ENCODE measurements around the gene CAMK2B.

Gene CAMK2B

DNA sequence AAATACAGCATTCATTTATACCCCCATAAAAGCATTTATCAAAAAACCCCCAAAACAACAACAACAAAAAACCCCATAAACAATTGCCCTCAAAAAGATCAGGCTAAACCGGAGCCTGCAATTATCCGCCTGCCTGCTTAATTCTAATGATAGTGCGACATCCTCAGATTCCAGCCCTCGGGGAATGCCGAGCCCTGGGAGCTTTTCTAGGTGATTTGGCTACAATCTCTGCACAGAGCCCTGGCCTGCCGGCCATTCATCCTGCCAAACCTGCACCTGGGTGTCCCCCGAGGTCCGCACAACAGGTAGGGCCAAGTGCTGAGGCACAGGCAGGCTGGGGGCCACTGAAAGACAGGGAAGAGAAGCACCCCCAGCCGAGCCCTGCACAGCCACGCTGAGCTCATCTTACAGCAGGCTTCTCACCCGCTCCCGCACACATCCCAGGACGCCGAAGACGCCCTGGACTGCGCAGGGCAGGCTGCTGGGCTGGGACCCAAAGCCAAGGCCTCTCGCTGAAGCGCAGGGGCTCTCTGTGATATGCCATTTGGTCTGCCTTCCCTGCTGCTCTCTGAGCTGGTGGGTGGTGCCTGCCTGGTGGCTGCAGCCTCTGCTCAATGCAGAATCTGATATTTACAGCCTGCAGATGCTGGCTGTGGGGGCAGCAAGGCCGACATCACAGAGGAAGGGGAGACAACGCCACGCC is 57.5 kb downstream of the CAMK2B start:
- no peak overlapping the region for H3K27ac ChIP-seq
- no peaks in the 10 kb centered on the region for H3K79me2 ChIP-seq (ENCODE audit: insufficient read depth, low read depth)
- TF ChIP-seq, protein P1, sequence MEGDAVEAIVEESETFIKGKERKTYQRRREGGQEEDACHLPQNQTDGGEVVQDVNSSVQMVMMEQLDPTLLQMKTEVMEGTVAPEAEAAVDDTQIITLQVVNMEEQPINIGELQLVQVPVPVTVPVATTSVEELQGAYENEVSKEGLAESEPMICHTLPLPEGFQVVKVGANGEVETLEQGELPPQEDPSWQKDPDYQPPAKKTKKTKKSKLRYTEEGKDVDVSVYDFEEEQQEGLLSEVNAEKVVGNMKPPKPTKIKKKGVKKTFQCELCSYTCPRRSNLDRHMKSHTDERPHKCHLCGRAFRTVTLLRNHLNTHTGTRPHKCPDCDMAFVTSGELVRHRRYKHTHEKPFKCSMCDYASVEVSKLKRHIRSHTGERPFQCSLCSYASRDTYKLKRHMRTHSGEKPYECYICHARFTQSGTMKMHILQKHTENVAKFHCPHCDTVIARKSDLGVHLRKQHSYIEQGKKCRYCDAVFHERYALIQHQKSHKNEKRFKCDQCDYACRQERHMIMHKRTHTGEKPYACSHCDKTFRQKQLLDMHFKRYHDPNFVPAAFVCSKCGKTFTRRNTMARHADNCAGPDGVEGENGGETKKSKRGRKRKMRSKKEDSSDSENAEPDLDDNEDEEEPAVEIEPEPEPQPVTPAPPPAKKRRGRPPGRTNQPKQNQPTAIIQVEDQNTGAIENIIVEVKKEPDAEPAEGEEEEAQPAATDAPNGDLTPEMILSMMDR (conservative IDR thresholded peaks at IDR 0.05; ENCODE audit: low read depth, low read length): no peak
- H3K9ac ChIP-seq: no peak overlapping the region
- no peaks in the 10 kb centered on the region for H4K20me1 ChIP-seq (ENCODE audit: insufficient read depth)
- H3K27me3 ChIP-seq (ENCODE audit: insufficient read depth, low read depth): peaks cover 38% of the 10 kb centered on the region; the same call in 1 of the 2 replicates
- H2AFZ ChIP-seq (ENCODE audit: low read depth): no peak overlapping the region
- H3K4me1 ChIP-seq (ENCODE audit: low read depth, poor library complexity, severe bottlenecking): no peaks in the 10 kb centered on the region
- H3K4me3 ChIP-seq (IDR thresholded peaks at IDR 0.05; ENCODE audit: insufficient read depth, low read depth, low read length): no peak overlapping the region
- H3K36me3 ChIP-seq (ENCODE audit: insufficient read depth): no peaks in the 10 kb centered on the region
- H3K4me2 ChIP-seq: no peak overlapping the region

DNA sequence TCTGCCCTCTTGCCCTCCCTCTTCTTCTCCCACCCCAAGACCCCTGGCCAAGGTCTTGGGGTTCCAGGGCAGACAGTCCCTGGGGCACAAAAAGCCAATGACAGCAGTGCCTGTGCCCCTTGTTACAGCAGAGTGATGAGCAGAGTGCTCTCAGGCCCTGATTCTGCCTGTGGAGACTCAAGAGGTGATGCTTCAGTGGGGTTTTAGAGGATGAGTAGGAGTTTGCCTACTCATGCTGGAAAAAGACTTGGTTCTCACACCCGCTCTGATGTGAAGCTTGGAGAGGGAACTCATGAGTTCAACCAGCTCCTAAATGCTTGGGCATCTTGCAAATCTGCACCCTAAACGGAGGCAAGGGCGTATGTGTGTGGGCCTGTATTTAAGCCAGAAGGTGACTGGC is 58.2 kb downstream of the CAMK2B start:
- peaks cover 42% of the 10 kb centered on the region; the same call in 1 of the 2 replicates for H3K27me3 ChIP-seq (ENCODE audit: insufficient read depth, low read depth)
- H3K36me3 ChIP-seq (ENCODE audit: insufficient read depth): no peaks in the 10 kb centered on the region
- H3K4me2 ChIP-seq: no peak overlapping the region
- no peaks in the 10 kb centered on the region for H3K4me1 ChIP-seq (ENCODE audit: low read depth, poor library complexity, severe bottlenecking)
- no peaks in the 10 kb centered on the region for H3K79me2 ChIP-seq (ENCODE audit: insufficient read depth, low read depth)
- H3K27ac ChIP-seq: no peak overlapping the region
- no peak overlapping the region for H3K4me3 ChIP-seq (IDR thresholded peaks at IDR 0.05; ENCODE audit: insufficient read depth, low read depth, low read length)
- no peak overlapping the region for H2AFZ ChIP-seq (ENCODE audit: low read depth)
- H3K9ac ChIP-seq: no peak overlapping the region
- no peaks in the 10 kb centered on the region for H4K20me1 ChIP-seq (ENCODE audit: insufficient read depth)
- TF ChIP-seq, protein P1 (conservative IDR thresholded peaks at IDR 0.05; ENCODE audit: low read depth, low read length): no peak

DNA sequence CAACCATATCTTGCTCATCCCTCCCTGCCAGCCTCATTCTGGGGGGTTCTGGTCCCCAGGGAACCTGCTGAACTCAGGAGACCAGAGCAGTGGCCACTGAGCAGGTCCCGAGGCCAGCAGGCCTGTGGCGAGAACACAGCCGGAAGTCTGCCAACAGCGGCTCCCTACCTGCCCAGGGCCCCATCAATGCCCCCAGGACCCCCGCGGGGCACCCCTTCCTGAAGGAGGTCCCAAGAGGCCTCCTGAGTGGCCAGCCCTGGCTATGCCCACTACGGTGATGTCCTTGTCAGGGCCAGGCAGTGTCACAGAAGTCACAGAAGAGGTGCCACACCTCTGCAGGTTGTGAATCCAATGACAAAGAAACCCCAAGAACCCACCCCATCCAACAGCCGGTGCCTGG is 58.9 kb downstream of the CAMK2B start:
- H3K79me2 ChIP-seq (ENCODE audit: insufficient read depth, low read depth): no peaks in the 10 kb centered on the region
- no peak overlapping the region for H3K4me3 ChIP-seq (IDR thresholded peaks at IDR 0.05; ENCODE audit: insufficient read depth, low read depth, low read length)
- H2AFZ ChIP-seq (ENCODE audit: low read depth): no peak overlapping the region
- peaks cover 42% of the 10 kb centered on the region; the same call in 1 of the 2 replicates for H3K27me3 ChIP-seq (ENCODE audit: insufficient read depth, low read depth)
- H3K4me1 ChIP-seq (ENCODE audit: low read depth, poor library complexity, severe bottlenecking): no peaks in the 10 kb centered on the region
- no peak overlapping the region for H3K27ac ChIP-seq
- no peaks in the 10 kb centered on the region for H3K36me3 ChIP-seq (ENCODE audit: insufficient read depth)
- no peaks in the 10 kb centered on the region for H4K20me1 ChIP-seq (ENCODE audit: insufficient read depth)
- no peak overlapping the region for H3K4me2 ChIP-seq
- TF ChIP-seq, protein P1 (conservative IDR thresholded peaks at IDR 0.05; ENCODE audit: low read depth, low read length): no peak
- no peak overlapping the region for H3K9ac ChIP-seq

DNA sequence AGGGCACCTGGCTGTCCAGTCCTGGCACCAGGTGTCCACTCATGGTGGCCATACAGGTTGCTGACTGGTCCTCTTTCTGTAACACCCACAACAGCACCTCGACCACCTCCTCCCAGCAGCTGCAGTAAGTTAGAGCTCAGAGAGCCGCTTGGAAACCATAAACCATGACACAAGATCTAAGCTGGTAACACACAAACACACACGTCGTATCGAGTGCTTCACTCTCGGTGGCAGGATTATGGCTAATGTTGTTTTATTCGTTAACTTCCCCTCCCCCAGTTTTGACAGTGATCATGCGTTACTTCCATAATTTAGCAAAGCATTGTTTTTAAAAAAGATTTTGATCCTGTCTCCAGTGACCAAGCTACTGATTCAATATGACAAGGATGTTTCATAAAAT is 59.7 kb downstream of the CAMK2B start:
- Histone ChIP-seq H3K9ac (no peak overlapping the region), H4K20me1 (ENCODE audit: insufficient read depth) (no peaks in the 10 kb centered on the region), H3K79me2 (ENCODE audit: insufficient read depth, low read depth) (no peaks in the 10 kb centered on the region), H3K27ac (no peak overlapping the region), H2AFZ (ENCODE audit: low read depth) (no peak overlapping the region), H3K4me3 (IDR thresholded peaks at IDR 0.05; ENCODE audit: insufficient read depth, low read depth, low read length) (no peak overlapping the region), H3K4me1 (ENCODE audit: low read depth, poor library complexity, severe bottlenecking) (no peaks in the 10 kb centered on the region), H3K27me3 (ENCODE audit: insufficient read depth, low read depth) (peaks cover 42% of the 10 kb centered on the region; the same call in 1 of the 2 replicates), H3K4me2 (no peak overlapping the region), H3K36me3 (ENCODE audit: insufficient read depth) (no peaks in the 10 kb centered on the region)
- TF ChIP-seq, protein P1 (conservative IDR thresholded peaks at IDR 0.05; ENCODE audit: low read depth, low read length): no peak
